Cardiac fibroblast (primary cell): Measurements from ENCODE around the gene SLC9B2.

Experiments
- DNase-seq, 2 donors: peaks; one replicate each; pipeline versions ENCODE4 v3.0.0 to v3.0.0-alpha.2; 2010; ENCODE audit warnings: low read depth in 2 of 2
- H3K4me3 ChIP-seq, 2 donors: replicated peaks in 1 of 2; 1 replicate in 1 of 2; 2 replicates in 1 of 2; pipeline ENCODE4 v1.5.1; 2011; ENCODE audit warnings: low read depth in 2 of 2, low read length in 2 of 2, mild to moderate bottlenecking in 2 of 2, moderate library complexity in 1 of 2
- CTCF ChIP-seq: IDR thresholded peaks from one replicate; pipeline ENCODE4 v1.5.1; 2011; ENCODE audit warnings: low read depth, mild to moderate bottlenecking, low read length, inconsistent platforms

Gene SLC9B2

DNA sequence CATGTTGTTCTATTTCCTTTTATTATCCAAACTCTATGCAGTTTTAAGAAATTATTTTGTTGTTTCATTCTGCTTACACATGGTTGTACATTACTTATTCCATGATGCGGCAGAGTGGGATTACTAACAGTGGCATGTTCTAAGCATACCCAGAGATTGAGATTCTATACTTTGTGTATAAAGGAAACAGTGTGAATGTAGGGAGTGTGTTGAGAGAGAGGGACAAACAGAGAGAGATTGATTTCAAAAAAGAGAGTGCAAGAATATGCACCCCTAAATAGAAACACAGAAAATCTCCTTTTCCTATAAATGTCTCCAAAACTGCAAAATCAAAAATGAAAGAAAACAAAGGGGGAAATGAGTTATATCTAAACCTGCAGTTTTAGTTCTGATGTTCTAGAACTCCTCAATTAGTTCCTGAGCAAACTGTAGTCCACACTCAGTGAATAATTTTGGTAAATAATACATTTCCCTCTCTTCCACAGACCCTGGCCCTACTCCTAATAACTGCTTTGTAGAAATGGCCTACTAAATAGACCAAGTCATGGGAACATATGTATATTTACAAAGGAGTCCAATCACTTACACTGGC lies 88.0 kb downstream of the SLC9B2 start:
- no peak overlapping the region for H3K4me3 ChIP-seq
- no peak for TF ChIP-seq CTCF
- no peak for DNase-seq

DNA sequence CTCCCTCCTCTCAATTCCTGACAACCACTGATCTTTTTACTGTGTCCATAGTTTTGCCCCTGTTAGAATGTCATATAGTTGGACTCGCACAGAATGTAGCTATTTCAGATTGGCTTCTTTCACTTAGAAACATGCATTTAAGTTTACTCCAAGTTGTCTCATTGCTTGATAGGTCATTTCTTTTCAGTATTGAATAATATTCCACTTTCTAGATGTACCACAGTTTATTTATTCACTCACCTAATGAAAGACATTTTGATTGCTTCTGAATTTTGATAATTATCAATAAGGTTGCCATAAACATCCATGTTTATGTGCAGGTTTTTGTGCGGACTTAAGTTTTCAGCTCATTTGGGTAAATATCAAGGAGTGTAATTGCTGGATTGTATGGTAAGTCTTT lies 95.6 kb downstream of the SLC9B2 start:
- no peak for TF ChIP-seq CTCF
- DNase-seq, result no peak
- H3K4me3 ChIP-seq, result no peak overlapping the region
